GM10266 (cell line): ENCODE measurements around the gene ME3.

Experiments used
- DNase-seq: peaks from one replicate; pipeline ENCODE4 v3.0.0; 2012; ENCODE audit errors: extremely low spot score
- CTCF ChIP-seq: IDR thresholded peaks from 2 replicates; pipeline ENCODE4 v1.5.1; 2012; ENCODE audit warnings: mild to moderate bottlenecking, low read depth; ENCODE audit not compliant: control insufficient read depth, insufficient read depth; ENCODE audit errors: missing control alignments

ME3 gene

GRCh38 chr11:86673055-86673843 is 833 bp upstream of the ME3 start:
- no peak for DNase-seq
- no peak for TF ChIP-seq CTCF

DNA sequence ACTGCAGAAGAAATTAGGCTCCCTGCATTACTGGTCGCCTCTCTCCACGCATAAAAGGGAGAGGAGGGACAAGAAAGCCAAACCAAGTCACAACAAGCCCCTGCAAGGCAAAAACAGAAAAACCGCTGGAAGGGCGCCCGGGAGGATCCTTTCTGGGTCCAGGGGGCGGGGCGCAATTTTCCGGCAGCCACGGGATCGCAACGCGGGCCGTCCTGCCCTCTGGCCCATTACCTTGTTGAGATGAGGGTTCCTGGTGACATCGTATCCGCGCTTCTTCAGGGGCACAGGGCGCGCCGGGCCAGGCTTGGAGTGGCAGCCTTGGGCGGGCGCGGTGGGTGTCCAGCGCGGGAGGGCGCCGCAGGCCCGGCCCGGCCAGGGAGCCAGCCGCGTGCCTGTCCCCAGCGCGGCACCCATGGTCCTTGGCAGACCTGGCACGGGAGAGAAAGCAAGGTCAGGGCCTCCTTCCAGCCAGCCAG is 847 bp downstream of the ME3 start:
- no peak for DNase-seq
- no peak for TF ChIP-seq CTCF

DNA sequence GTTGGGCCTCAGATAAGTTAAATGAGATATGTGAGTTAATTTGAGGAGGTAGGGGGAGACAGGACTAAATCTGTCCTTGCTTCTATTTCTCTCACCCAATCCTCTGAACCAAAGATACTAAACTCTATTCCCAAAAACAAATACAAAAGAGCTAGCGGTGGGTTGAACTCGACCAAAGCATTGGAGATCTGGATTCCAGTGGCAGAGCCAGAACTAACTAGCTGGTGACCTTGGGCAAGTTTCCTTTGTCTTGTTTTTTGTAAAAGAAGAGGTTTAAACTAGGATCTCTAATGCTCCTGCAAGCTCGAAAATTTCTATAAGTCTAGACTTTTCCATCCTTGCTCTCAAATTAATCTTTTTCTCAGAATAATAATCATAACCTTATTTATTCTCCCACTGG is 1.5 kb downstream of the ME3 start:
- no peak for DNase-seq
- TF ChIP-seq CTCF, result no peak

GRCh38 chr11:86670181-86670580 is 2.2 kb downstream of the ME3 start:
- no peak for DNase-seq
- no peak for TF ChIP-seq CTCF

DNA sequence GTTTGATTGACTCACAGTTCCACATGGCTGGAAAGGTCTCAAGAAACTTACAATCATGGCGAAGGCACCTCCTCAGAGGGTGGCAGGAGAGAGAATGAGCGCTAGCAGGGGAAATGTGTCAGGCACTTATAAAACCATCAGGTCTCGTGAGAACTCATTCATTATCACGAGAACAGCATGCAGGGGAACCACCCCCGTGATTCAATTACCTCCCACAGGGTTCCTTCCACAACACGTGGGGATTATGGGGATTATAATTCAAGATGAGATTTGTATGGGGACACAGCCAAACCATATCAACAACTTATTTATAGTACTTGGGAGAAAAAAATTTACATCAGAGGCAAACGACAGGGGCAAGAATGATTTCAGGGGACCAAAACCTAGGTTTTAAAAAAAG is 3.0 kb downstream of the ME3 start:
- DNase-seq, result no peak
- no peak for TF ChIP-seq CTCF

DNA sequence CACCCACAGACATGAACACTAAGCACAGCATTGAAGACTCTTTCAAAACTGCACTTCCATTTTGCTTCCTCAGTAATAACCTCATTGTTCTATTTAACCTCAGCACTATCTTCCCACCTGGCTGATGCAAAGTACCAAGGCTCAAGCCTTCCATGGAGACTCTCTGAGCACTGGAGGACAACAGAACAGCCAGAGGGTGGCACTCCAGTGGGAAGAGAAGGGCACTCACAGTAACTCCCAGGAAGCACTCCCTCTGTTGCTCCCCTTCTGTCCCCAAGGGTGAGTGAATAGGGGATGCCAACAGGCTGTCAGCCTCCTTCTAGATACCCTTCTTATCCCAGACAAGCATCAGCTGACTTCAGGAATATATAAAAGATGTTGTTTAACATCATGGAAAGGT is 3.5 kb downstream of the ME3 start:
- TF ChIP-seq CTCF, result no peak
- no peak for DNase-seq

GRCh38 chr11:86666193-86666592 is 6.2 kb downstream of the ME3 start:
- TF ChIP-seq CTCF, result no peak
- DNase-seq, result no peak
